DND-41 (cell line): ENCODE data around the gene PTOV1.

ENCODE experiments used
- ATAC-seq: fragments of 200-7000 bp; cut with Tn5 transposase; 3 replicates; pipeline ENCODE4 v1.9.1; 2021; ENCODE audit warnings: low read depth; ENCODE audit not compliant: insufficient read depth
- DNase-seq: peaks from one replicate; pipeline ENCODE4 v3.0.0-alpha.2; 2020
- H2AFZ ChIP-seq: 2 replicates; pipeline ENCODE4 v1.6.0; 2012; ENCODE audit warnings: low read depth, low read length
- H3K27ac ChIP-seq: 2 replicates; pipeline ENCODE4 v1.5.1; 2012; ENCODE audit warnings: low read length, inconsistent platforms
- H3K27me3 ChIP-seq: fragments of 200-600 bp; sonication (generic); 2 replicates; pipeline ENCODE4 v1.6.0; 2012; ENCODE audit warnings: low read length, mild to moderate bottlenecking, inconsistent platforms; ENCODE audit not compliant: insufficient read depth, poor library complexity
- H3K36me3 ChIP-seq: 2 replicates; pipeline ENCODE4 v1.5.1; 2012; ENCODE audit warnings: low read length, inconsistent platforms; ENCODE audit not compliant: insufficient read depth
- H3K4me1 ChIP-seq: 2 replicates; pipeline ENCODE4 v1.5.1; 2012; ENCODE audit warnings: mild to moderate bottlenecking, low read length; ENCODE audit not compliant: insufficient read depth
- H3K4me2 ChIP-seq: 2 replicates; pipeline ENCODE4 v1.6.0; 2012; ENCODE audit warnings: mild to moderate bottlenecking, moderate library complexity, low read length, inconsistent platforms; ENCODE audit not compliant: insufficient read depth
- H3K4me3 ChIP-seq, 2 experiments: fragments of 200-600 bp in 1 of 2; shearing (Covaris generic) in 1 of 2; 2 replicates each; pipeline ENCODE4 v1.5.1; 2012 to 2016; ENCODE audit warnings: inconsistent platforms in 2 of 2, low read length in 2 of 2, mild to moderate bottlenecking in 2 of 2, low read depth in 1 of 2, moderate library complexity in 1 of 2
- H3K79me2 ChIP-seq: 2 replicates; pipeline ENCODE4 v1.6.0; 2012; ENCODE audit warnings: low read length, inconsistent platforms; ENCODE audit not compliant: insufficient read depth
- H3K9ac ChIP-seq: 2 replicates; pipeline ENCODE4 v1.6.0; 2012; ENCODE audit warnings: low read depth, mild to moderate bottlenecking, inconsistent platforms, low read length, moderate library complexity
- H3K9me3 ChIP-seq: 2 replicates; pipeline ENCODE4 v1.5.1; 2012; ENCODE audit warnings: low read length, moderate library complexity, mild to moderate bottlenecking, inconsistent platforms; ENCODE audit not compliant: insufficient read depth, severe bottlenecking
- H4K20me1 ChIP-seq: 2 replicates; pipeline ENCODE4 v1.6.0; 2012; ENCODE audit warnings: low read length; ENCODE audit not compliant: insufficient read depth
- EZH2 ChIP-seq: IDR thresholded peaks from 3 replicates; pipeline ENCODE4 v1.6.1; 2012; ENCODE audit warnings: borderline replicate concordance, low read depth, mild to moderate bottlenecking, moderate library complexity, low read length, inconsistent platforms; ENCODE audit not compliant: severe bottlenecking
- TF ChIP-seq, protein P1 (sequence below): IDR thresholded peaks from 2 replicates; pipeline ENCODE4 v1.5.1; 2012; ENCODE audit warnings: borderline replicate concordance, low read length, moderate library complexity, mild to moderate bottlenecking; ENCODE audit not compliant: poor library complexity, severe bottlenecking; ENCODE audit errors: extremely low read depth

PTOV1 gene

DNA sequence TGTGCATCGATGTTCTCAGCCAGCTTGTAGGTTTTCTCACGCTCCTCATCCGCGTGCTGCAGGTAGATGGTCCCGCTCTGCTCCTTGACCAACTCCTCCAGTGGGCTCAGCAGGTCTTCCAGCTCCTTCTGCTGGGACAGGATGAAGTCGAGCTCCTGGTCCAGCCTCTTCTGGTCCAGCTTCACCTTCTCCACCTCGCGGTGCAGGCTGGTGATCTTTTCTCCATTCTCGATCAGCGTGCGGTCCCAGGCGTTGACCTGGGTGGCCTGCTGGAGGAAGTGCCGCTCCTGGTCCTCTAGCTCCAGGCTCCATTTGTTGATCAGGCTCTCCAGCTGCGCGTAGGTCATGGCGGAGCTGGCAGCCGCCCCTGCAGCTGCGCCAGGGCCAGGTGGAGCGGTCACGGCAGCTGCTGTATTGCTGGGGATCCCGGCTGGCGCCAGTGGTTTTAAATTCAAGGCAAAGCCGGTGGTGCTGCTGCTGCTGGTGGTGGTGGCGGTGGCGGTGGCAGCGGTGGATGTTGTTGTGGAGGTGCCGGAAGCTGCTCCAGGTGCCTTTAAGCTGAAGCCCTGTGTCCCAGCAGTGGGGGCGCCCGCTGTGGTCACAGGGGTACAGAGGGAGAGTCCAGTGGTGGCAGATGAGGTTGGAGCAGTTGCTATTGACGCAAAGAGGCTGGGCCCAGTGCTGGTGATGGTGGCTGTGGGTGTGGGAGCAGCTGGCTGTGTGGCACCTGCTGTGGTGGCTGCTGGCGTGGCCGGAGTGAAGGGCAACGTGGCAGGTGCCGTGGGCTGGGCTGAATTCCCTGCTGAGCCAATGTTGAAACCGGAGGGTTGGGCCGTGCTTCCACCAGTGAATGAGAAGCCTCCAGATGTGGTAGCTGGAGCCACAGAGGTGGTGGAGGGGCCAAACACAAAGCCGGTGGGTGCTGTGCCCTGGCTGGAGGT lies 57.8 kb downstream of the PTOV1 start:
- peaks cover 73% of the 10 kb centered on the region for H3K36me3 ChIP-seq
- H3K4me2 ChIP-seq: no peak overlapping the region
- TF ChIP-seq, protein P1, sequence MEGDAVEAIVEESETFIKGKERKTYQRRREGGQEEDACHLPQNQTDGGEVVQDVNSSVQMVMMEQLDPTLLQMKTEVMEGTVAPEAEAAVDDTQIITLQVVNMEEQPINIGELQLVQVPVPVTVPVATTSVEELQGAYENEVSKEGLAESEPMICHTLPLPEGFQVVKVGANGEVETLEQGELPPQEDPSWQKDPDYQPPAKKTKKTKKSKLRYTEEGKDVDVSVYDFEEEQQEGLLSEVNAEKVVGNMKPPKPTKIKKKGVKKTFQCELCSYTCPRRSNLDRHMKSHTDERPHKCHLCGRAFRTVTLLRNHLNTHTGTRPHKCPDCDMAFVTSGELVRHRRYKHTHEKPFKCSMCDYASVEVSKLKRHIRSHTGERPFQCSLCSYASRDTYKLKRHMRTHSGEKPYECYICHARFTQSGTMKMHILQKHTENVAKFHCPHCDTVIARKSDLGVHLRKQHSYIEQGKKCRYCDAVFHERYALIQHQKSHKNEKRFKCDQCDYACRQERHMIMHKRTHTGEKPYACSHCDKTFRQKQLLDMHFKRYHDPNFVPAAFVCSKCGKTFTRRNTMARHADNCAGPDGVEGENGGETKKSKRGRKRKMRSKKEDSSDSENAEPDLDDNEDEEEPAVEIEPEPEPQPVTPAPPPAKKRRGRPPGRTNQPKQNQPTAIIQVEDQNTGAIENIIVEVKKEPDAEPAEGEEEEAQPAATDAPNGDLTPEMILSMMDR: no peak
- no peak for TF ChIP-seq EZH2
- peaks cover 75% of the 10 kb centered on the region for H4K20me1 ChIP-seq
- DNase-seq (no peak), ATAC-seq (no peak)
- H3K9ac ChIP-seq: no peak overlapping the region
- peaks cover 4% of the 10 kb centered on the region; the same call in 1 of the 2 replicates for H3K4me1 ChIP-seq
- no peaks in the 10 kb centered on the region for H3K9me3 ChIP-seq
- peaks cover 53% of the 10 kb centered on the region for H3K79me2 ChIP-seq
- no peak overlapping the region for H3K4me3 ChIP-seq
- H2AFZ ChIP-seq: no peak overlapping the region
- no peaks in the 10 kb centered on the region for H3K27me3 ChIP-seq
- no peak overlapping the region for H3K27ac ChIP-seq

DNA sequence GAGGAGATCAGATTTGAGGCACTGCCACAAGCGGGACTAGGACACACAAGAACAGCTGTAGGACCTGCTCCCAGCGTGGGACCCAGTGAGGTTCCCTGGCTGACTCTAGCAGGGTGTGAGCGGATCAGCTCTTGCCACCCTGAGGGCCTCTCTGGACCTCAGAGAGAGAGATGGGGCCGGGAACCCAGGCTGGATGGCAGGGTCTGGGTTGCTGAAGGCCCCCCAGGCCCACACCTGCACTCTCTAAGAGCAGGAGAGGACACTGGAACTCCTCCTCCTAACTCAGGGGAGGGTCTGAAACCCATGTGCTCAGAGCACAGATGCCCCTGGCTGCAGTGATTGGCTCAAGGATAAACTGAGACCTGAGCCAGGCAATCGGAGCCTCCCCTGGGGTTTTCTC lies 59.2 kb downstream of the PTOV1 start:
- H3K4me3 ChIP-seq: no peak overlapping the region
- ATAC-seq (0 out of 3 replicates have a peak, but pooled peaks have one; percentile 12), DNase-seq (no peak)
- TF ChIP-seq, protein P1: no peak
- TF ChIP-seq EZH2: no peak
- H3K4me2 ChIP-seq: no peak overlapping the region
- no peak overlapping the region for H3K9ac ChIP-seq
- H3K27ac ChIP-seq: no peak overlapping the region
- peaks cover 65% of the 10 kb centered on the region for H3K79me2 ChIP-seq
- peaks cover 87% of the 10 kb centered on the region for H3K36me3 ChIP-seq
- H3K27me3 ChIP-seq: no peaks in the 10 kb centered on the region
- no peaks in the 10 kb centered on the region for H3K9me3 ChIP-seq
- H4K20me1 ChIP-seq: peaks cover 87% of the 10 kb centered on the region
- no peak overlapping the region for H2AFZ ChIP-seq
- H3K4me1 ChIP-seq: peaks cover 4% of the 10 kb centered on the region; the same call in 1 of the 2 replicates
